HepG2 (cell line): ENCODE measurements around the gene FPR3. TPM values are rescaled to one million over a fixed set of nuclear protein-coding genes. Genes with fewer than 3 reads are reported as not detected.

Experiments
- CBX5 ChIP-seq: sonication (generic); formaldehyde crosslinking; IDR thresholded peaks from 2 replicates; pipeline ENCODE4 v1.4.0; 2020; ENCODE audit warnings: missing genetic modification reagents, borderline replicate concordance
- ISX ChIP-seq: sonication (generic); formaldehyde crosslinking; conservative IDR thresholded peaks from 2 replicates; pipeline ENCODE4 v1.5.0; 2020; ENCODE audit warnings: missing genetic modification reagents
- MAFK ChIP-seq, 2 experiments: IDR thresholded peaks in 1 of 2; conservative IDR thresholded peaks in 1 of 2; 2 replicates each; pipeline ENCODE4 v1.6.1; 2011; ENCODE audit warnings: improper control_type of control experiment in 2 of 2, low read length in 2 of 2
- SMARCC2 ChIP-seq: fragments of 450-650 bp; IDR thresholded peaks from 2 replicates; pipeline ENCODE4 v1.6.1; 2017; ENCODE audit warnings: antibody characterized with exemption, mild to moderate bottlenecking
- SMARCE1 ChIP-seq: fragments of 450-650 bp; IDR thresholded peaks from 2 replicates; pipeline ENCODE4 v1.6.1; 2017; ENCODE audit warnings: borderline replicate concordance
- SP140L ChIP-seq: sonication (generic); formaldehyde crosslinking; IDR thresholded peaks from 2 replicates; pipeline ENCODE4 v1.4.0; 2020; ENCODE audit warnings: missing genetic modification reagents, borderline replicate concordance
- SRSF9 ChIP-seq: fragments of 200-400 bp; formaldehyde crosslinking; IDR thresholded peaks from 2 replicates; pipeline ENCODE4 v1.6.1; 2018; ENCODE audit warnings: borderline replicate concordance, mild to moderate bottlenecking, low read depth, low read length; ENCODE audit not compliant: insufficient read depth, poor library complexity, severe bottlenecking
- ZNF446 ChIP-seq: sonication (generic); formaldehyde crosslinking; IDR thresholded peaks from 2 replicates; pipeline ENCODE4 v1.5.0; 2020; ENCODE audit warnings: mild to moderate bottlenecking, missing genetic modification reagents
- ZNF501 ChIP-seq: sonication (generic); formaldehyde crosslinking; IDR thresholded peaks from 2 replicates; pipeline ENCODE4 v1.5.1; 2020; ENCODE audit warnings: mild to moderate bottlenecking, moderate library complexity, missing genetic modification reagents
- ZNF747 ChIP-seq: sonication (generic); formaldehyde crosslinking; IDR thresholded peaks from 2 replicates; pipeline ENCODE4 v1.8.1; 2023; ENCODE audit warnings: missing genetic modification reagents, mild to moderate bottlenecking, borderline replicate concordance
- ZNF850 ChIP-seq: sonication (generic); formaldehyde crosslinking; conservative IDR thresholded peaks from 2 replicates; pipeline ENCODE4 v1.9.0; 2021; ENCODE audit warnings: mild to moderate bottlenecking, missing genetic modification reagents
- polyA plus RNA-seq, 8 experiments: library from polyadenylated mRNA; depleted of rRNA in 3 of 8; stranded (reverse) in 7 of 8; unstranded in 1 of 8; fragments of >200 nt; fragmentation: Illumina TruSeq in 4 of 8; extraction: Trizol in 4 of 8; gene quantifications; 2 replicates each; pipeline versions ENCODE4 v1.2.1 to v1.2.3, GENCODE V29; 2011 to 2016; ENCODE audit warnings: low read depth in 4 of 8, missing spikeins in 1 of 8, mixed read lengths in 1 of 8; ENCODE audit not compliant: insufficient read depth in 1 of 8
- total RNA-seq, 5 experiments: library from RNA; depleted of rRNA; stranded (reverse); fragments of >200 nt; fragmentation: Illumina TruSeq; extraction: Trizol; gene quantifications; 2 replicates each; pipeline ENCODE4 v1.2.3, GENCODE V29; 2016; ENCODE audit warnings: low read depth in 1 of 5
- TF ChIP-seq, protein P1 (sequence below): sonication (generic); formaldehyde crosslinking; IDR thresholded peaks from 2 replicates; pipeline ENCODE4 v1.4.0; 2020; ENCODE audit warnings: mild to moderate bottlenecking, missing genetic modification reagents
- TF ChIP-seq, protein P2 (sequence below): sonication (generic); formaldehyde crosslinking; IDR thresholded peaks from 2 replicates; pipeline ENCODE4 v1.4.0; 2020; ENCODE audit warnings: mild to moderate bottlenecking, missing genetic modification reagents
- TF ChIP-seq, protein P3 (sequence below): sonication (generic); formaldehyde crosslinking; IDR thresholded peaks from 2 replicates; pipeline ENCODE4 v1.4.0; 2020; ENCODE audit warnings: mild to moderate bottlenecking, missing genetic modification reagents
- TF ChIP-seq, protein P4 (sequence below): sonication (generic); formaldehyde crosslinking; IDR thresholded peaks from 2 replicates; pipeline ENCODE4 v1.5.1; 2020; ENCODE audit warnings: mild to moderate bottlenecking, missing genetic modification reagents, moderate library complexity

Gene FPR3
- total and polyA plus RNA-seq, 2 of the 13 experiments (the other 11 are each of a cell fraction or from before 2014, with no cell fraction given), result not detected

DNA sequence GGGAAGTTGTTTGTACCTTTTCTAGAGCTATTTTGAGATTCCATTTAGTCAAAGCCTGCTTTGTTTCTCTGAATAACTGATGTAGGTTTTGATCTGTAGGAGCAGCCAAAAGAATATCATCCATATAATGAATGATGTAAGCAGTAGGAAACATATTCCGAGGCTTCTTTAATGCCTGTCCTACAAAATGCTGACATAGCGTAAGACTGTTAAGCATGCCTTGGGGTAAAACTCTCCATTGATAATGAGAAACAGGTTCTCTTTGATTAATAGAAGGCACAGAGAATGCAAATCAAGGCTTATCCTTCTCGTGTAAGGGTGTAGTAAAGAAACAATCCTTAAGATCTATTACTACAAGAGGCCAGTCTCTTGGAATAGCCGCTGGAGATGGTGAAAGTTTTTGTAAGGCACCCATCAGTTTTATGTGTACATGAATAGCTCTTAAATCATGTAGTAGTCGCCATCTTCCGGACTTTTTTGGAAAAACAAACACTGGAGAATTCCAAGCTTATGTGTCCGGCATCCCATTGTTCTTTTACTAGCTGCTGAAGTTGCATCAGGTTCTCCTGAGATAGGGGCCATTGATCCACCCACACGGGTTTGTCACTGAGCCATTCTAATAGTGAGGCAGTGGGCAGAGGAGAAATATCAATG lies 13.5 kb downstream of the FPR3 start (continued):
- TF ChIP-seq, protein P1, sequence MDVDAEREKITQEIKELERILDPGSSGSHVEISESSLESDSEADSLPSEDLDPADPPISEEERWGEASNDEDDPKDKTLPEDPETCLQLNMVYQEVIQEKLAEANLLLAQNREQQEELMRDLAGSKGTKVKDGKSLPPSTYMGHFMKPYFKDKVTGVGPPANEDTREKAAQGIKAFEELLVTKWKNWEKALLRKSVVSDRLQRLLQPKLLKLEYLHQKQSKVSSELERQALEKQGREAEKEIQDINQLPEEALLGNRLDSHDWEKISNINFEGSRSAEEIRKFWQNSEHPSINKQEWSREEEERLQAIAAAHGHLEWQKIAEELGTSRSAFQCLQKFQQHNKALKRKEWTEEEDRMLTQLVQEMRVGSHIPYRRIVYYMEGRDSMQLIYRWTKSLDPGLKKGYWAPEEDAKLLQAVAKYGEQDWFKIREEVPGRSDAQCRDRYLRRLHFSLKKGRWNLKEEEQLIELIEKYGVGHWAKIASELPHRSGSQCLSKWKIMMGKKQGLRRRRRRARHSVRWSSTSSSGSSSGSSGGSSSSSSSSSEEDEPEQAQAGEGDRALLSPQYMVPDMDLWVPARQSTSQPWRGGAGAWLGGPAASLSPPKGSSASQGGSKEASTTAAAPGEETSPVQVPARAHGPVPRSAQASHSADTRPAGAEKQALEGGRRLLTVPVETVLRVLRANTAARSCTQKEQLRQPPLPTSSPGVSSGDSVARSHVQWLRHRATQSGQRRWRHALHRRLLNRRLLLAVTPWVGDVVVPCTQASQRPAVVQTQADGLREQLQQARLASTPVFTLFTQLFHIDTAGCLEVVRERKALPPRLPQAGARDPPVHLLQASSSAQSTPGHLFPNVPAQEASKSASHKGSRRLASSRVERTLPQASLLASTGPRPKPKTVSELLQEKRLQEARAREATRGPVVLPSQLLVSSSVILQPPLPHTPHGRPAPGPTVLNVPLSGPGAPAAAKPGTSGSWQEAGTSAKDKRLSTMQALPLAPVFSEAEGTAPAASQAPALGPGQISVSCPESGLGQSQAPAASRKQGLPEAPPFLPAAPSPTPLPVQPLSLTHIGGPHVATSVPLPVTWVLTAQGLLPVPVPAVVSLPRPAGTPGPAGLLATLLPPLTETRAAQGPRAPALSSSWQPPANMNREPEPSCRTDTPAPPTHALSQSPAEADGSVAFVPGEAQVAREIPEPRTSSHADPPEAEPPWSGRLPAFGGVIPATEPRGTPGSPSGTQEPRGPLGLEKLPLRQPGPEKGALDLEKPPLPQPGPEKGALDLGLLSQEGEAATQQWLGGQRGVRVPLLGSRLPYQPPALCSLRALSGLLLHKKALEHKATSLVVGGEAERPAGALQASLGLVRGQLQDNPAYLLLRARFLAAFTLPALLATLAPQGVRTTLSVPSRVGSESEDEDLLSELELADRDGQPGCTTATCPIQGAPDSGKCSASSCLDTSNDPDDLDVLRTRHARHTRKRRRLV (CRISPR knock-in tag), result no peak
- TF ChIP-seq ISX (CRISPR knock-in tag), result no peak
- TF ChIP-seq, protein P2, sequence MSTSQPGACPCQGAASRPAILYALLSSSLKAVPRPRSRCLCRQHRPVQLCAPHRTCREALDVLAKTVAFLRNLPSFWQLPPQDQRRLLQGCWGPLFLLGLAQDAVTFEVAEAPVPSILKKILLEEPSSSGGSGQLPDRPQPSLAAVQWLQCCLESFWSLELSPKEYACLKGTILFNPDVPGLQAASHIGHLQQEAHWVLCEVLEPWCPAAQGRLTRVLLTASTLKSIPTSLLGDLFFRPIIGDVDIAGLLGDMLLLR, result no peak
- peak; percentile 59 to 78; a peak in 3 of 4 replicates for TF ChIP-seq MAFK (conservative IDR thresholded peaks at IDR 0.05 in 1 of 2, IDR thresholded peaks at IDR 0.05 in 1 of 2; ENCODE audit: low read length in 2 of 2)
- no peak for TF ChIP-seq SP140L (CRISPR knock-in tag)
- TF ChIP-seq, protein P3, sequence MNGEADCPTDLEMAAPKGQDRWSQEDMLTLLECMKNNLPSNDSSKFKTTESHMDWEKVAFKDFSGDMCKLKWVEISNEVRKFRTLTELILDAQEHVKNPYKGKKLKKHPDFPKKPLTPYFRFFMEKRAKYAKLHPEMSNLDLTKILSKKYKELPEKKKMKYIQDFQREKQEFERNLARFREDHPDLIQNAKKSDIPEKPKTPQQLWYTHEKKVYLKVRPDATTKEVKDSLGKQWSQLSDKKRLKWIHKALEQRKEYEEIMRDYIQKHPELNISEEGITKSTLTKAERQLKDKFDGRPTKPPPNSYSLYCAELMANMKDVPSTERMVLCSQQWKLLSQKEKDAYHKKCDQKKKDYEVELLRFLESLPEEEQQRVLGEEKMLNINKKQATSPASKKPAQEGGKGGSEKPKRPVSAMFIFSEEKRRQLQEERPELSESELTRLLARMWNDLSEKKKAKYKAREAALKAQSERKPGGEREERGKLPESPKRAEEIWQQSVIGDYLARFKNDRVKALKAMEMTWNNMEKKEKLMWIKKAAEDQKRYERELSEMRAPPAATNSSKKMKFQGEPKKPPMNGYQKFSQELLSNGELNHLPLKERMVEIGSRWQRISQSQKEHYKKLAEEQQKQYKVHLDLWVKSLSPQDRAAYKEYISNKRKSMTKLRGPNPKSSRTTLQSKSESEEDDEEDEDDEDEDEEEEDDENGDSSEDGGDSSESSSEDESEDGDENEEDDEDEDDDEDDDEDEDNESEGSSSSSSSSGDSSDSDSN, result no peak
- TF ChIP-seq ZNF850 (CRISPR knock-in tag), result no peak
- TF ChIP-seq SRSF9, result no peak
- TF ChIP-seq SMARCC2, result no peak
- TF ChIP-seq, protein P4, sequence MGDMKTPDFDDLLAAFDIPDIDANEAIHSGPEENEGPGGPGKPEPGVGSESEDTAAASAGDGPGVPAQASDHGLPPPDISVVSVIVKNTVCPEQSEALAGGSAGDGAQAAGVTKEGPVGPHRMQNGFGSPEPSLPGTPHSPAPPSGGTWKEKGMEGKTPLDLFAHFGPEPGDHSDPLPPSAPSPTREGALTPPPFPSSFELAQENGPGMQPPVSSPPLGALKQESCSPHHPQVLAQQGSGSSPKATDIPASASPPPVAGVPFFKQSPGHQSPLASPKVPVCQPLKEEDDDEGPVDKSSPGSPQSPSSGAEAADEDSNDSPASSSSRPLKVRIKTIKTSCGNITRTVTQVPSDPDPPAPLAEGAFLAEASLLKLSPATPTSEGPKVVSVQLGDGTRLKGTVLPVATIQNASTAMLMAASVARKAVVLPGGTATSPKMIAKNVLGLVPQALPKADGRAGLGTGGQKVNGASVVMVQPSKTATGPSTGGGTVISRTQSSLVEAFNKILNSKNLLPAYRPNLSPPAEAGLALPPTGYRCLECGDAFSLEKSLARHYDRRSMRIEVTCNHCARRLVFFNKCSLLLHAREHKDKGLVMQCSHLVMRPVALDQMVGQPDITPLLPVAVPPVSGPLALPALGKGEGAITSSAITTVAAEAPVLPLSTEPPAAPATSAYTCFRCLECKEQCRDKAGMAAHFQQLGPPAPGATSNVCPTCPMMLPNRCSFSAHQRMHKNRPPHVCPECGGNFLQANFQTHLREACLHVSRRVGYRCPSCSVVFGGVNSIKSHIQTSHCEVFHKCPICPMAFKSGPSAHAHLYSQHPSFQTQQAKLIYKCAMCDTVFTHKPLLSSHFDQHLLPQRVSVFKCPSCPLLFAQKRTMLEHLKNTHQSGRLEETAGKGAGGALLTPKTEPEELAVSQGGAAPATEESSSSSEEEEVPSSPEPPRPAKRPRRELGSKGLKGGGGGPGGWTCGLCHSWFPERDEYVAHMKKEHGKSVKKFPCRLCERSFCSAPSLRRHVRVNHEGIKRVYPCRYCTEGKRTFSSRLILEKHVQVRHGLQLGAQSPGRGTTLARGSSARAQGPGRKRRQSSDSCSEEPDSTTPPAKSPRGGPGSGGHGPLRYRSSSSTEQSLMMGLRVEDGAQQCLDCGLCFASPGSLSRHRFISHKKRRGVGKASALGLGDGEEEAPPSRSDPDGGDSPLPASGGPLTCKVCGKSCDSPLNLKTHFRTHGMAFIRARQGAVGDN (CRISPR knock-in tag), result no peak
- no peak for TF ChIP-seq SMARCE1
- no peak for TF ChIP-seq ZNF747 (CRISPR knock-in tag)
- TF ChIP-seq ZNF446 (CRISPR knock-in tag), result no peak
- TF ChIP-seq CBX5 (CRISPR knock-in tag), result no peak
- no peak for TF ChIP-seq ZNF501 (CRISPR knock-in tag)
